Measurements from ENCODE around the gene STARD10. TPM values are rescaled to one million over a fixed set of nuclear protein-coding genes. Genes with fewer than 3 reads are reported as not detected.

STARD10 gene
- total RNA-seq, 4 donors from 2014 or later, result 39.1 to 103 (median 71.1) TPM

DNA sequence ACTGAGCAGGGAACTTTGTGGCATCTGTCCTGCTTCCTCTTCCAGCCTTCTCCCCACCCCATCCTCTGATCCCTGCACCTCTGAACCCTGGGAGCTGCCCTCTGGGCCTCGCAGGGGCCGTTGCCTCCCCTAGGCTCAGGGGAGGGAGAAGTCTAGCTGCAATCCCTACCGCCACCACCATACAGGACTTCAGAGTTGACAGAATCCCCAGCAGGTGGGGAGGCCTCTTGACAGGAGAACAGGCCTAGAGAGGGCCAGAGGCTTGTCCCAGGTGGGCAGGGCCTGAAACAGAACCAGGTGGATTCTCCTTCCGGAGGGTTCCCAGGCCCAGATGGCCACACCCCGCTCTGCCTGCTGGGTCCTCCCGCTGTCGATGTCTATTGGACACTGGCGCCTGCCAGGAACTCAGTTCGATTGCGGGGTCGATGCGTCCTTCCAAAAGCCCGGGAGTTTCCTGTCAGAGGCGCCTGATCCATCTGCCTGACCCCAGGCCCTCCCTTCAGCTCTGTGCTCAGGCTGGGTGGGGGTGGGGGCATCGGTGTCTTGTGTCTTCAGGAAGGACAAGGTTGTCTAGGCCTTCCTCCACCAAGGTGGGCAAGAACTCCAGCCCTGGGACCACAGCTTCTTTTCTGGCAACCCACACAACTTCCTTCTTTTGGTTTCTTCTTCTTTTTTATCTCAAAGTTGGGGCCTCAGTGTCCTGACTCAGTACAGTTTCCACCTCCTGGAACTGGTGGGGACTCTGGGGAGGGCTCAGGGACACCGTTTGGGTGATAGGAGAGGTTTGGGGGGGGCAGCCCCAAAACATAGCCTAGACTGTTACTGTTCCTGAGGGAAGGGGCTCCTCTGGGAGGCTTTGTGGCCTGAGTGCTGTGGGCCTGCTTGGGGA, 6.4 kb downstream of the STARD10 start:
- intact Hi-C loops (cut with DNase I; ENCODE audit: low total_unique reads) (no loop called here), in situ Hi-C loops (cut with MboI; ENCODE audit: low sequenced_read_pairs in 4 of 4) (loop anchor here in 1 of 4 donors (10.0 kb wide), 1 partner anchor 63 kb away; no protein-coding TSS in a partner anchor)
- peaks cover 6 to 12% of the 10 kb centered on the region in 2 donors for H3K4me1 ChIP-seq
- TF ChIP-seq POLR2A (IDR thresholded peaks at IDR 0.05), result no peak
- TF ChIP-seq, protein P1, sequence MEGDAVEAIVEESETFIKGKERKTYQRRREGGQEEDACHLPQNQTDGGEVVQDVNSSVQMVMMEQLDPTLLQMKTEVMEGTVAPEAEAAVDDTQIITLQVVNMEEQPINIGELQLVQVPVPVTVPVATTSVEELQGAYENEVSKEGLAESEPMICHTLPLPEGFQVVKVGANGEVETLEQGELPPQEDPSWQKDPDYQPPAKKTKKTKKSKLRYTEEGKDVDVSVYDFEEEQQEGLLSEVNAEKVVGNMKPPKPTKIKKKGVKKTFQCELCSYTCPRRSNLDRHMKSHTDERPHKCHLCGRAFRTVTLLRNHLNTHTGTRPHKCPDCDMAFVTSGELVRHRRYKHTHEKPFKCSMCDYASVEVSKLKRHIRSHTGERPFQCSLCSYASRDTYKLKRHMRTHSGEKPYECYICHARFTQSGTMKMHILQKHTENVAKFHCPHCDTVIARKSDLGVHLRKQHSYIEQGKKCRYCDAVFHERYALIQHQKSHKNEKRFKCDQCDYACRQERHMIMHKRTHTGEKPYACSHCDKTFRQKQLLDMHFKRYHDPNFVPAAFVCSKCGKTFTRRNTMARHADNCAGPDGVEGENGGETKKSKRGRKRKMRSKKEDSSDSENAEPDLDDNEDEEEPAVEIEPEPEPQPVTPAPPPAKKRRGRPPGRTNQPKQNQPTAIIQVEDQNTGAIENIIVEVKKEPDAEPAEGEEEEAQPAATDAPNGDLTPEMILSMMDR (IDR thresholded peaks at IDR 0.05 in 4 of 5, conservative IDR thresholded peaks at IDR 0.05 in 1 of 5), result no peak
- no peaks in the 10 kb centered on the region for H3K27me3 ChIP-seq
- H3K36me3 ChIP-seq, result no peaks in the 10 kb centered on the region
- ATAC-seq (no peak), DNase-seq (no peak)
- no peak overlapping the region for H3K27ac ChIP-seq
- no peak overlapping the region for H3K4me3 ChIP-seq
- H3K9me3 ChIP-seq, result no peaks in the 10 kb centered on the region

DNA sequence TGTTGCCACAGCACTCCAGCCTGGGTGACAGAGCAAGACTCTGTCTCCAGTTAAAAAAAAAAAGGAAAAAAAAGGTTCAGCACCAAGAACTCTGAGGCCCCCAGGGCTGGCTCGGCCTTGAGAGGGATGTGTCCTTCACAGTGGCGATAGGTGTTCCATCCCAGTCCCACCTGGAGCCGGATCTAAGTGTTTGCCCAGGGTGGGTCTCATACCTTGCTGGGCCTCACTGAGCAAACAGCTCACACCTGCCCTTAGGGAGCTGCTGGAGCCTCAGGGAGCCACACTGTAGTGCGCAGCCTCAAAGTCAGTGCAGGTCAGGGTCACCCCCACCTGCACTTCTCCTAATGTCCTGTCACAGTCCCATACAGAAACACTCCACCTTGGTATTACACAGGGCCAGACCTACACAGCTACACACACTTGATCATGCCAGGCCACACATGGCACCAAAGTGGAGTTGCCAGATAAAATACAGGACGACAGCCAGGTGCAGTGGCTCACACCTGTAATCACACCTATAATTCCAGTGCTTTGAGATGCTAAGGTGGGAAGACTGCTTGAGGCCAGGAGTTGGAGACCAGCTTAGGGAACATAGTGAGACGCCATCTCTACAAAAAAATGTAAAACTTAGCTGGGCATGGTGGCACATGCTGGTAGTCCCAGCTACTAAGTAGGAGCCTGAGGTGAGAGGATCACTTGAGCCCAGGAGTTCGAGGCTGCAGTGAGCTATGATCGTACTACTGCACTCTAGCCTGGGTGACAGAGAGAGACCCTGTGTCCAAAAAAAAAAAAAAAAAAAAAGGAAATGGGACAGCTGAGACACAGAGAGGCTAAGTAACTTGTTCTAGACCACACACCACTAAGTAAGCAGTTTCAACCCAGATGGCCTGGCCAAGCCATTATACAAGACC, 7.3 kb downstream of the STARD10 start:
- ATAC-seq (no peak), DNase-seq (no peak)
- Histone ChIP-seq H3K4me1 (peaks cover 9 to 15% of the 10 kb centered on the region in 2 donors), H3K4me3 (no peak overlapping the region), H3K27ac (no peak overlapping the region), H3K27me3 (no peaks in the 10 kb centered on the region), H3K36me3 (no peaks in the 10 kb centered on the region), H3K9me3 (no peaks in the 10 kb centered on the region)
- intact Hi-C loops (cut with DNase I; ENCODE audit: low total_unique reads), result no loop called here
- in situ Hi-C loops (cut with MboI; ENCODE audit: low sequenced_read_pairs in 4 of 4), result loop anchor here in 1 of 4 donors (10.0 kb wide), 1 partner anchor 62 kb away; no protein-coding TSS in a partner anchor
- TF ChIP-seq, protein P1 (IDR thresholded peaks at IDR 0.05 in 4 of 5, conservative IDR thresholded peaks at IDR 0.05 in 1 of 5), result no peak
- no peak for TF ChIP-seq POLR2A (IDR thresholded peaks at IDR 0.05)

DNA sequence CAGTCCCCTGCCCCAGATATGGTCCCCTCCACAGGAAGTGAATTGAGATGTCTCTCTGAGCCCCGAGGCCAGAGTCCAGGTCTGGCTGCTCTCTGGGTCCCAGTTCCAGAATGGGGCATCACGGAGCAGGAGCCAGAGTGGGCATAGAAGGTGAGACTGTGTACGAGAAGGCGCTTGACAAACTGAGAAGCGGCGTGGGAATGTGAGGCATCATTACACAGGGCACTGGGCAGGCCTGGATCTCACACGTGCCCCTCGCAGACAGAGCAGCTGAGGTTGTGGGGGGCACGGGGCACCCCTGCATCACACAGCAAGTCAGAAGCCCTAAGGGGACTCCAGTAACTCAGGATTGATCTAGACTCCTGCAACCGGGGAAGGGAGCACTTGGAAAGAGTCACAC, 9.2 kb downstream of the STARD10 start:
- ATAC-seq, result no peak
- no peak for DNase-seq
- Histone ChIP-seq H3K27ac (no peak overlapping the region), H3K9me3 (no peaks in the 10 kb centered on the region), H3K36me3 (no peaks in the 10 kb centered on the region), H3K4me1 (peaks cover 16 to 20% of the 10 kb centered on the region in 2 donors), H3K4me3 (no peak overlapping the region), H3K27me3 (no peaks in the 10 kb centered on the region)
- in situ Hi-C loops (cut with MboI; ENCODE audit: low sequenced_read_pairs in 4 of 4) (loop anchor here in 2 of 4 donors (5.0 to 10.0 kb wide), 2 partner anchors 57 to 60 kb away; no protein-coding TSS in a partner anchor), intact Hi-C loops (cut with DNase I; ENCODE audit: low total_unique reads) (no loop called here)
- no peak for TF ChIP-seq POLR2A (IDR thresholded peaks at IDR 0.05)
- TF ChIP-seq, protein P1 (IDR thresholded peaks at IDR 0.05 in 4 of 5, conservative IDR thresholded peaks at IDR 0.05 in 1 of 5), result no peak

DNA sequence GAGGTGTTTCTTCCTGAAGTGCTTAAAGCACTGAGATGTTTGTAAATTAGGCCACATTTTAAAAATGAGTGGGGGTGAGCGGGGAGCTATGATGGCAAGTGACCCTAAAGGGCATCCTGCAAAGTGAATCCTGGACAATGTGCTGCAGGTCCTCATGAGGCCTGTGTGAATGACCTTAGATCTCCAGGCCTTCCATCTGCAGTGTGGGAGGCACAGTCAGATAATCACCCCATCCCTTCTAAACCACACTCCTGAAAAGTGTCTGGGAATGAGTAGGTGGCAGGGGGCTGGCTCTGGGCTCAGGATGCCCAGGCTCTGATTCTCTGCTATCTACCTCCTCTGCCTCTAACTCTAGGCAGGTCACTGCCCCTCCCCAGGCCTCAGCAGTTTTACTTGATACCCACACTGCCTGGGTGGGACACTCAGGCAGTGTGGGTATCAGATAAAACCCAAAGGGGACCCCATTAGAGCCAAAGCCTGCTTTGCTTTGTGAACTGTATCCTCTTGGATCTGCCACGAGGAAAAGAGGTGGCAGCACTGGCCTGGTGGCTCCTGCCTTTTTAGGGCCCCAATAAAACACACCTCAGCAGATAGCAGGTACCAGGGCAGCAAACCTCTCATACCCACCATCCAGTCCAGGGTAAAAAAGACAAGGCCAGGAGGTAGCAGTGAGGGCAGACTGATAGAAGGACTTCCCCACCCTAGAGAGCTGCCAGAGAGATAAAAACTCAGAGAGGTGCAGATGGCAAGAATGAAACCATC, 10.5 kb downstream of the STARD10 start:
- in situ Hi-C loops (cut with MboI; ENCODE audit: low sequenced_read_pairs in 4 of 4) (loop anchor here in 2 of 4 donors (5.0 to 10.0 kb wide), 2 partner anchors 56 to 59 kb away; no protein-coding TSS in a partner anchor), intact Hi-C loops (cut with DNase I; ENCODE audit: low total_unique reads) (no loop called here)

More for the DNA sequence above, 10.5 kb downstream of the STARD10 start:
- Histone ChIP-seq H3K4me1 (peaks cover 10 to 15% of the 10 kb centered on the region in 2 donors), H3K9me3 (no peaks in the 10 kb centered on the region), H3K36me3 (no peaks in the 10 kb centered on the region), H3K27me3 (no peaks in the 10 kb centered on the region), H3K4me3 (no peak overlapping the region), H3K27ac (no peak overlapping the region)
- no peak for ATAC-seq
- no peak for DNase-seq
- TF ChIP-seq POLR2A (IDR thresholded peaks at IDR 0.05), result no peak
- TF ChIP-seq, protein P1 (IDR thresholded peaks at IDR 0.05 in 4 of 5, conservative IDR thresholded peaks at IDR 0.05 in 1 of 5), result no peak

All from gastrocnemius medialis (tissue), 4 donors.